Upper lobe of left lung (tissue), 4 donors: ENCODE measurements around the gene C20orf204.

Source experiments
- POLR2AphosphoS5 ChIP-seq, 2 donors: sonication (generic); formaldehyde crosslinking; IDR thresholded peaks; one replicate each; pipeline ENCODE4 v1.5.1; 2017; ENCODE audit warnings: antibody characterized with exemption in 2 of 2
- TF ChIP-seq, protein P1 (sequence below), 6 experiments: fragments of 450-650 bp in 4 of 6; fragments of 200-600 bp in 2 of 6; sonication (generic) in 2 of 6; IDR thresholded peaks; one replicate each; pipeline ENCODE4 v1.5.1; 2016 to 2019; ENCODE audit warnings: antibody characterized with exemption in 6 of 6

- TF ChIP-seq POLR2AphosphoS5 (IDR thresholded peaks at IDR 0.05), result no peak
- TF ChIP-seq, protein P1, sequence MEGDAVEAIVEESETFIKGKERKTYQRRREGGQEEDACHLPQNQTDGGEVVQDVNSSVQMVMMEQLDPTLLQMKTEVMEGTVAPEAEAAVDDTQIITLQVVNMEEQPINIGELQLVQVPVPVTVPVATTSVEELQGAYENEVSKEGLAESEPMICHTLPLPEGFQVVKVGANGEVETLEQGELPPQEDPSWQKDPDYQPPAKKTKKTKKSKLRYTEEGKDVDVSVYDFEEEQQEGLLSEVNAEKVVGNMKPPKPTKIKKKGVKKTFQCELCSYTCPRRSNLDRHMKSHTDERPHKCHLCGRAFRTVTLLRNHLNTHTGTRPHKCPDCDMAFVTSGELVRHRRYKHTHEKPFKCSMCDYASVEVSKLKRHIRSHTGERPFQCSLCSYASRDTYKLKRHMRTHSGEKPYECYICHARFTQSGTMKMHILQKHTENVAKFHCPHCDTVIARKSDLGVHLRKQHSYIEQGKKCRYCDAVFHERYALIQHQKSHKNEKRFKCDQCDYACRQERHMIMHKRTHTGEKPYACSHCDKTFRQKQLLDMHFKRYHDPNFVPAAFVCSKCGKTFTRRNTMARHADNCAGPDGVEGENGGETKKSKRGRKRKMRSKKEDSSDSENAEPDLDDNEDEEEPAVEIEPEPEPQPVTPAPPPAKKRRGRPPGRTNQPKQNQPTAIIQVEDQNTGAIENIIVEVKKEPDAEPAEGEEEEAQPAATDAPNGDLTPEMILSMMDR (IDR thresholded peaks at IDR 0.05), result no peak
Observed at GRCh38 chr20:64081624-64081964, 45.6 kb downstream of the C20orf204 start.
